ENCODE data around the gene MIPEP.

DNA sequence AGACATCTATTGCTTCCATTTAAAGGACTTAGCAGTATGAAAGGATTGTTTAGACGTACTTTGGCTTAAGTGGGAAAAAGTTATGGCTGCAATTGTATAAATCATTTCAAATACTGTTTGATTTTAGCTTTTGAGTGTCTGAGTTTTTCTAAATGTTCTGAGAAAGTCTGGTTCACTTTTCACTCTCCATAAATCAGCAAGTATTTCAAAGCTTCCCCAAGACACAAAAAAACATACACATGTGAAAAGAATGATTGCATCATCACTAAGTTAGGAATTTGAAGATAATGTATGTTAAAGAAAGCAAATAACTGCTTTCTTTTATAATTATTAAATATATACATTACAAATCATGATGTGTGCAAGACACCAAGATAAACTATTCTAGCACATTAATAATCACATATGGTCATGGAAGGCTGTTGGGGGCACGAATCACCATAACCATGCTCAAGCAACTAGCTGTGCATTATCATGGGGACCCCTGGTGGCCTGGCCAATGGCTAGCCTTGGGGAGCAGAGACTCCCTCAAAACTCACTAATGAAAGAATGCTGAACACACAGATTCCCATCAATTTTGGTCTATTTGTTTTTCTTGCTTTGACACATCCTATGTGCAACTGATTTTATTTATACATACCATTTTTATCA lies 111.1 kb downstream of the MIPEP start:
- TF ChIP-seq, protein P1, sequence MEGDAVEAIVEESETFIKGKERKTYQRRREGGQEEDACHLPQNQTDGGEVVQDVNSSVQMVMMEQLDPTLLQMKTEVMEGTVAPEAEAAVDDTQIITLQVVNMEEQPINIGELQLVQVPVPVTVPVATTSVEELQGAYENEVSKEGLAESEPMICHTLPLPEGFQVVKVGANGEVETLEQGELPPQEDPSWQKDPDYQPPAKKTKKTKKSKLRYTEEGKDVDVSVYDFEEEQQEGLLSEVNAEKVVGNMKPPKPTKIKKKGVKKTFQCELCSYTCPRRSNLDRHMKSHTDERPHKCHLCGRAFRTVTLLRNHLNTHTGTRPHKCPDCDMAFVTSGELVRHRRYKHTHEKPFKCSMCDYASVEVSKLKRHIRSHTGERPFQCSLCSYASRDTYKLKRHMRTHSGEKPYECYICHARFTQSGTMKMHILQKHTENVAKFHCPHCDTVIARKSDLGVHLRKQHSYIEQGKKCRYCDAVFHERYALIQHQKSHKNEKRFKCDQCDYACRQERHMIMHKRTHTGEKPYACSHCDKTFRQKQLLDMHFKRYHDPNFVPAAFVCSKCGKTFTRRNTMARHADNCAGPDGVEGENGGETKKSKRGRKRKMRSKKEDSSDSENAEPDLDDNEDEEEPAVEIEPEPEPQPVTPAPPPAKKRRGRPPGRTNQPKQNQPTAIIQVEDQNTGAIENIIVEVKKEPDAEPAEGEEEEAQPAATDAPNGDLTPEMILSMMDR (optimal IDR thresholded peaks at IDR 0.05 in 1 of 3, IDR thresholded peaks at IDR 0.05 in 1 of 3, conservative IDR thresholded peaks at IDR 0.05 in 1 of 3; ENCODE audit: extremely low read depth in 1 of 3, insufficient read depth in 2 of 3, low read length in 3 of 3): peak in 1 of 3 experiments; percentile 16
- no peak for TF ChIP-seq EZH2 (IDR thresholded peaks at IDR 0.05; ENCODE audit: low read length)
